Body of pancreas (tissue), 4 donors: ENCODE measurements around the gene UROS. TPM values are rescaled to one million over a fixed set of nuclear protein-coding genes. Genes with fewer than 3 reads are reported as not detected.
A peak's percentile ranks its signal among the peaks of the same experiment; 100 is the strongest.

Source experiments
- ATAC-seq: fragments of 150-250 bp; one replicate; pipeline ENCODE4 v1.9.1; 2016
- DNase-seq, 4 donors: peaks; one replicate each; pipeline ENCODE4 v3.0.0-alpha.2; 2019
- H3K27ac ChIP-seq, 4 donors: fragments of 200-600 bp; sonication (generic); 1 replicate in 3 of 4; 2 replicates in 1 of 4; pipeline versions ENCODE4 v1.5.1 to v1.6.1; 2016 to 2019; ENCODE audit warnings: mild to moderate bottlenecking in 1 of 4, mixed read lengths in 1 of 4, moderate library complexity in 1 of 4
- H3K27me3 ChIP-seq, 2 donors: fragments of 200-600 bp; sonication (generic); one replicate each; pipeline ENCODE4 v1.6.0; 2016; ENCODE audit warnings: mild to moderate bottlenecking in 1 of 2
- H3K36me3 ChIP-seq, 2 donors: fragments of 200-600 bp; sonication (generic); replicated peaks in 1 of 2; 2 replicates each; pipeline ENCODE4 v1.5.1; 2016; ENCODE audit warnings: low read depth in 2 of 2; ENCODE audit not compliant: insufficient read depth in 1 of 2
- H3K4me1 ChIP-seq: fragments of 200-600 bp; sonication (generic); one replicate; pipeline ENCODE4 v1.6.0; 2016
- H3K4me3 ChIP-seq, 2 donors: fragments of 200-600 bp; sonication (generic); 1 replicate in 1 of 2; 2 replicates in 1 of 2; pipeline ENCODE4 v1.5.1; 2016 to 2019
- H3K9me3 ChIP-seq, 3 donors: fragments of 200-600 bp; sonication (generic); 1 replicate in 2 of 3; 2 replicates in 1 of 3; pipeline ENCODE4 v1.5.1; 2016
- CTCF ChIP-seq, 7 experiments: fragments of 450-650 bp in 4 of 7; fragments of 200-600 bp in 3 of 7; sonication (generic) in 3 of 7; IDR thresholded peaks; one replicate each; pipeline ENCODE4 v1.5.1; 2016 to 2019; ENCODE audit warnings: antibody characterized with exemption in 7 of 7
- POLR2A ChIP-seq, 3 donors: fragments of 450-650 bp; IDR thresholded peaks; one replicate each; pipeline ENCODE4 v1.6.1; 2016; ENCODE audit warnings: antibody characterized with exemption in 3 of 3, mild to moderate bottlenecking in 2 of 3
- WGBS, 2 donors: methylation state at CpG; one replicate each; pipeline ENCODE4 v1.1.5; 2017; 5-methylcytosine and 5-hydroxymethylcytosine counted together
- intact Hi-C: fragments of 100-400 bp; cut with DNase I; formaldehyde crosslinking; loops from one replicate; pipeline ENCODE4 v1.15.1; 2023
- microRNA counts, 2 donors: library from miRNA; unstranded; fragments of <30 nt; microRNA quantifications; one replicate each; lab custom pipeline; 2017
- microRNA-seq, 2 donors: library from miRNA; unstranded; fragments of <30 nt; microRNA quantifications; one replicate each; pipeline ENCODE4, GENCODE V29; 2016; ENCODE audit warnings: borderline number of aligned reads in 2 of 2, borderline replicate concordance in 2 of 2
- small RNA-seq: library from RNA; depleted of rRNA; stranded (forward); fragments of <200 nt; gene quantifications from one replicate; pipeline ENCODE3, GENCODE V24; 2016
- total RNA-seq, 2 donors: library from RNA; depleted of rRNA; stranded (reverse); fragments of >200 nt; gene quantifications; one replicate each; pipeline ENCODE4 v1.1.0, GENCODE V29; 2016

The UROS gene
- total RNA-seq, 2 donors from 2014 or later = 15.8 to 31.4 TPM

GRCh38 chr10:125756196-125756595, 66.9 kb downstream of the UROS start:
- no peaks in the 10 kb centered on the region for H3K9me3 ChIP-seq
- 45 to 52% methylated on average over 5 of the region's 5 CpGs for WGBS, 2 donors
- peaks cover 19 to 26% of the 10 kb centered on the region in 2 donors for H3K36me3 ChIP-seq
- H3K27ac ChIP-seq = no peak overlapping the region
- no peak overlapping the region for H3K4me3 ChIP-seq
- no peak for TF ChIP-seq POLR2A (IDR thresholded peaks at IDR 0.05)
- TF ChIP-seq CTCF (IDR thresholded peaks at IDR 0.05) = no peak
- intact Hi-C loops = no loop called here
- no peak for ATAC-seq
- peaks cover 10% of the 10 kb centered on the region for H3K4me1 ChIP-seq
- no peak for DNase-seq
- H3K27me3 ChIP-seq = no peaks in the 10 kb centered on the region

- Histone ChIP-seq H3K4me3 (no peak overlapping the region), H3K9me3 (no peaks in the 10 kb centered on the region), H3K27ac (no peak overlapping the region), H3K27me3 (no peaks in the 10 kb centered on the region), H3K4me1 (no peaks in the 10 kb centered on the region), H3K36me3 (peaks cover 4 to 32% of the 10 kb centered on the region in 2 donors)
- intact Hi-C loops = no loop called here
- no peak for DNase-seq
- ATAC-seq = no peak
- TF ChIP-seq CTCF (IDR thresholded peaks at IDR 0.05) (no peak), POLR2A (IDR thresholded peaks at IDR 0.05) (no peak)
- 33 to 42% methylated on average over 5 of the region's 5 CpGs for WGBS, 2 donors
Observed at GRCh38 chr10:125747417-125747816, 75.6 kb downstream of the UROS start.

- DNase-seq (no peak), ATAC-seq (no peak)
- Histone ChIP-seq H3K4me1 (no peaks in the 10 kb centered on the region), H3K27ac (no peak overlapping the region), H3K4me3 (no peak overlapping the region), H3K36me3 (peaks cover 3 to 41% of the 10 kb centered on the region in 2 donors), H3K27me3 (no peaks in the 10 kb centered on the region), H3K9me3 (no peaks in the 10 kb centered on the region)
- WGBS, 2 donors = 94 to 100% methylated on average over 2 of the region's 2 CpGs
- intact Hi-C loops = no loop called here
- no peak for TF ChIP-seq POLR2A (IDR thresholded peaks at IDR 0.05)
Observed at GRCh38 chr10:125744909-125745308, 78.1 kb downstream of the UROS start.

GRCh38 chr10:125742465-125742864, 80.6 kb downstream of the UROS start:
- intact Hi-C loops = no loop called here

GRCh38 chr10:125739994-125740679, 82.9 kb downstream of the UROS start:
- no peaks in the 10 kb centered on the region for H3K9me3 ChIP-seq
- H3K27me3 ChIP-seq = no peaks in the 10 kb centered on the region
- H3K36me3 ChIP-seq = peaks cover 3 to 57% of the 10 kb centered on the region in 2 donors
- ATAC-seq (no peak), DNase-seq (no peak)
- no peak overlapping the region for H3K27ac ChIP-seq
- H3K4me3 ChIP-seq = no peak overlapping the region
- TF ChIP-seq CTCF (IDR thresholded peaks at IDR 0.05) (no peak), POLR2A (IDR thresholded peaks at IDR 0.05) (no peak)
- H3K4me1 ChIP-seq = no peaks in the 10 kb centered on the region
- WGBS, 2 donors = 85 to 87% methylated on average over 7 of the region's 7 CpGs
- intact Hi-C loops = loop anchor here (10.0 kb wide), 1 partner anchor 95 kb away; no protein-coding TSS in a partner anchor

More at GRCh38 chr10:125742465-125742864, 80.6 kb downstream of the UROS start:
- Histone ChIP-seq H3K4me1 (no peaks in the 10 kb centered on the region), H3K27ac (no peak overlapping the region), H3K36me3 (peaks cover 3 to 53% of the 10 kb centered on the region in 2 donors), H3K27me3 (no peaks in the 10 kb centered on the region), H3K9me3 (no peaks in the 10 kb centered on the region), H3K4me3 (no peak overlapping the region)
- DNase-seq (no peak), ATAC-seq (no peak)
- WGBS, 2 donors = 39 to 50% methylated on average over 2 of the region's 2 CpGs
- TF ChIP-seq CTCF (IDR thresholded peaks at IDR 0.05) (peak in 4 of 7 experiments; percentile 6 to 13 (median 9)), POLR2A (IDR thresholded peaks at IDR 0.05) (no peak)

MicroRNAs encoded within 50 kb of the gene (microRNA counts, 767-probe panel; counts per million panel counts)
- 0 to 736 counts per million in 2 donors for microRNA hsa-miR-4484 (lab: Ali Mortazavi, UCI)

Small RNA genes lying within 50 kb of the gene (microRNA-seq; reads per million reads assigned to microRNA genes)
- gene MIR4484 = 0 reads per million in 2 donors

Small RNA genes lying within 50 kb of the gene (small RNA-seq; reads per million reads assigned to genes)
- not detected for gene MIR4484
- not detected for gene RF00017

Other genes starting within 250 kb of the UROS start
- not detected for gene TEX36, start 140.1 kb downstream of the UROS start, total RNA-seq
- gene EDRF1, start 103.5 kb downstream of the UROS start, total RNA-seq = 10 to 100 TPM; 22.4 to 29.8 TPM
- not detected for gene MMP21, start 47.4 kb downstream of the UROS start, total RNA-seq
- 10 to 100 TPM; 16.2 to 31.4 TPM for gene BCCIP, start 288 bp upstream of the UROS start, total RNA-seq
- gene DHX32, start 58.0 kb upstream of the UROS start, total RNA-seq = 10 to 100 TPM; 25.2 to 35.6 TPM
- 1 to 10 TPM; 1.0 to 7.3 TPM for gene FANK1, start 73.3 kb upstream of the UROS start, total RNA-seq